Activated T-cell treated with anti-CD3 and anti-CD28 coated beads, Interleukin-2, amount 50 U/mL, for 48 hours (primary cell): ENCODE measurements around the gene ZMAT5.

Experiments
- DNase-seq, 2 experiments: peaks; one replicate each; pipeline ENCODE4 v3.0.0-alpha.2; 2020

Gene ZMAT5

GRCh38 chr22:29751669-29752068 is 15.1 kb downstream of the ZMAT5 start:
- DNase-seq, result no peak

GRCh38 chr22:29750559-29751538 is 16.0 kb downstream of the ZMAT5 start:
- DNase-seq, result peak; percentile 25 to 29

DNA sequence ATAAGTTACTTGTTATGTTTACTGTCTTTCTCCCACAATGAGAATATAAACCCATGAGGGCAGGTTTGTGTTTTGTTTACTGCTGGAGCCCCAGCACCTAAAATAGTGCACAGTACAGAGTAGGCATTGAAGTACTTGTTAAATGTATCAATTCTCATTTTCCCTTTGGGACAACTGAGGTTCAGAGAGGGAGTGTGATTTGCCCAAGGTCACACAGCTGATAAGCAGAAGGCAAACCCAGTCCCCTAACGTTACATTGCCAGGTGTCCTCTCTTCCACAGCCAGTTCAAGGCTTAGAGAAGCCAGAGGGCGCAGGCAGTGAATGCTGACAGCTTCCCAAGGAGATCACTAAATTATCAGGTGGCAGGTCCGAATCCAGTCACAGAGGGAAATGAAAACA is 16.8 kb downstream of the ZMAT5 start:
- DNase-seq, result no peak

DNA sequence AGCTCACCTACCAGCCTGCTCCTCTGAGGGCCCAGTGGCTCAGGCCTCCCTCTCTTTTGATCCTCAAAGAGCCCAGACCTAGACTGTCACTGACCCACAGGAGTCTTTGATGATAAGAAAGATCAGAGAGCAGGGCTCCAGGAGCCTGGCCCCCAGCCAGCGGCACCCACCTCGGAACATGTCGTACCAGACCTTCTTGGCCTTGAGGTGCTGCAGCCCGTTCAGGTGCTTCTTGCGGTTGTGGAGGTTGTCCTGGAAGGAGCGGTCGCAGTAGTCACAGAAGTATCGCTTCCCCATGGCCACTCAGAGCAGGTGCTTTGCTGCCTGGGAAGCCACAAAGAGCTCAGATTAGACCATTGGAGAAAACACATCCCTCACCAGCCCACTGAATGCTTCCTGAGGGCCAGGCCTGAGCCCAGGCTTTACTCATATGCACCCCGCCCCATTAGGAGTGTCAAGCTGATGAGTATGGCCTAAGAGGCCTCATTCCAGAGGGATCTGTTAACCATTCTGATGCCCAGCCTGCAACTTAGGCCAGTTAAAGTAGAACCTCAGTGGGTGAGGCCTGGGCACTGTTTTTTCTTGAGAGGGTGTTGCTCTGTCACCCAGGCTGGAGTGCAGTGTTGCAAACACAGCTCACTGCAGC is 18.4 kb downstream of the ZMAT5 start:
- no peak for DNase-seq

GRCh38 chr22:29747832-29748231 is 19.0 kb downstream of the ZMAT5 start:
- no peak for DNase-seq

- DNase-seq, result no peak
These were observed 21.9 kb downstream of the ZMAT5 start for GRCh38 chr22:29744902-29745301.

GRCh38 chr22:29742326-29742725 is 24.5 kb downstream of the ZMAT5 start:
- DNase-seq, result no peak

DNA sequence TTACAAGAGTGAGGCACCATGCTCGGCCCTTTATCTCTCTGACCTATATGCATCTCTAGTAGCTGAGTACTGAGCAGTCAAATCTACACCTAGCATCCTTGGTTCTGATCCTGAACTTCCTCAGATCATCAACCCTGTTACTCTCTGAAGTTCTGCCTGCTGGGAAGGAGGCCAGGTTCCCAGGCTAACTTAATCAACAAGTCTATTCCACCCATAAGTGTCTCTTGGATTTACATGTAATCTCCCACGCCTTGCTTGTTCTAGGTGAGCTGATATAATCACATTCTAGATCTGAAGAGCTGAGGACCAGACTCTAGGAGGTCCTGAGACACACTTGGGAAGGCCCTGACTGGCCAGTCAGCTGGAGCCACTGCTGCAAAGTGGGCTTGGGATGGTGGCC is 24.9 kb downstream of the ZMAT5 start:
- no peak for DNase-seq

- DNase-seq, result no peak
These were observed 26.6 kb downstream of the ZMAT5 start for GRCh38 chr22:29740216-29740615.

- no peak for DNase-seq
These were observed 27.4 kb downstream of the ZMAT5 start for GRCh38 chr22:29739346-29739875.

GRCh38 chr22:29738118-29738815 is 28.5 kb downstream of the ZMAT5 start:
- no peak for DNase-seq

GRCh38 chr22:29737251-29738117 is 29.3 kb downstream of the ZMAT5 start:
- DNase-seq, result no peak

- DNase-seq, result no peak
These were observed 31.4 kb downstream of the ZMAT5 start for GRCh38 chr22:29735416-29735815.

DNA sequence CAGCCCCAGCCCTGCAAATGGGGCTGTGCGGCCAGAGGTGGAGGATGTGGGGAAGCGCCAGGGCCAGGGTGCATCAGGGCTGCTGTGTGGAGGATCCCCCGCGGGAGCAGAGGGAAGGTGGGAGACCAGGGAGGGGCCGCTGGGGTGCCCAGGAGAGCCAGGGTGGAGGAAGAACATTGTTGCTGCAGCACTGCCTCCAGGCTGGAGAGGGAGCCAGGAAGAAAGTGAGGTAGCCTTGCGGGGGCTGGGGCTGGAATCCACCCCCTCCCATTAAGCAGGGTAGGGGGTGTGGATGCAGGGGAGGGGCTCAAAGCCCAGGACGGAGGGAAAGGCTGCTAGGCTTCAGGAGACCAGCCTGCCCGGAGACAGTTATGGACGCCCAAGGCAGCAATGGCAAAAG is 32.0 kb downstream of the ZMAT5 start:
- no peak for DNase-seq

- no peak for DNase-seq
These were observed 32.4 kb downstream of the ZMAT5 start for GRCh38 chr22:29734406-29734805.

GRCh38 chr22:29733362-29734201 is 33.2 kb downstream of the ZMAT5 start:
- DNase-seq, result no peak

DNA sequence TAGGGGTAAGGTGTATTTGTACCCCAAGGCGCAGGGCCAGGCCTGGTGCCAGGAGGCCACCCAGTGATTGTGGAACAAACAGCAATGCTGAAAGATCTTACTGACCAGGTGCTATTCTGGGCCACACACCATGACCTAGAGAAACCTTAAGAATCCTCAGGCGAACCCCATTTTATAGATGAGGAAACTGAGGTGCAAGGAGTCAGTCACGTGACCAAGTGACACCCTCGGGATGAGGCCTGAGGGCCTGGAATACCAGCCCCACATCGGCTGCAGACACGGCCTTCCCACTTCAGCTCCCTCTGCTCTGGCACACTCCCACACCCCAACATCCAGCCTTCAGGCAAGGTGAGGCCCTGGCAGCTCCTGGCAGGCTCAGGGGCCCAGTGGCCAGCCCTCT is 33.9 kb downstream of the ZMAT5 start:
- no peak for DNase-seq

- no peak for DNase-seq
These were observed 35.6 kb downstream of the ZMAT5 start for GRCh38 chr22:29731058-29731850.

- DNase-seq, result no peak
These were observed 37.6 kb downstream of the ZMAT5 start for GRCh38 chr22:29729161-29729560.

DNA sequence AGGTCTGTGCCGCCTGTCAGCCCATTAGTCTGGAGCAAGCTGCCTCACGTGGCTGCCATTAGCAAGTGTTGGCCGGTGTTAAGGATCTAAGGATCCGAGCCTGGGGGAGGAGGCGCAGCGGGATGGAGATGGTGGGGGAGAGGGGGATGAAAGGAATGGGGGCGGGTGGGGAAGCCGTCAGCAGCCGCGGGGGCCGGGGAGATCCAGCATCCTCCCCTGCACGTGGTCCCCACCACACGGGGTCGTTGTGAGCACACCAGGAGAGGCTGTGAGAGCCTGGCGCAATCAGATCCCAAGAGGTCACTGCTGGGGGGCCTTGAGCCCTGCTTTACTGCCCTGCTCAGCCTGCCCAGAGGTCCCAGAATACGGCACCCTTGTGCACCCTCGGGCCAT is 39.7 kb downstream of the ZMAT5 start:
- DNase-seq, result peak in 1 of 2 experiments; percentile 34
